ENCODE measurements around the gene GULP1.

GRCh38 chr2:188332619-188333018 is 40.9 kb downstream of the GULP1 start:
- TF ChIP-seq CTCF (IDR thresholded peaks at IDR 0.05) (no peak), GRHL2 (CRISPR knock-in tag; IDR thresholded peaks at IDR 0.05; ENCODE audit: insufficient replicate concordance, severe bottlenecking) (no peak), NFE2L1 (CRISPR knock-in tag; IDR thresholded peaks at IDR 0.05) (no peak), NFYB (CRISPR knock-in tag; conservative IDR thresholded peaks at IDR 0.05; ENCODE audit: low read depth) (no peak), TP53 (CRISPR knock-in tag; IDR thresholded peaks at IDR 0.05) (no peak)

Data from WTC11 (cell line).